MM.1S (cell line): ENCODE results near the gene MADD.

Source experiments
- EZH2 ChIP-seq: fragments of 300-600 bp; sonication (generic); optimal IDR thresholded peaks from 2 replicates; pipeline ENCODE3; 2017; ENCODE audit warnings: low read depth, mild to moderate bottlenecking, antibody characterized with exemption, low read length, mixed read lengths
- EZH2phosphoT487 ChIP-seq: fragments of 300-600 bp; sonication (generic); IDR thresholded peaks from 2 replicates; pipeline ENCODE4 v1.6.1; 2018; ENCODE audit warnings: antibody characterized with exemption, low read length
- TF ChIP-seq, protein P1 (sequence below): fragments of 300-600 bp; sonication (generic); IDR thresholded peaks from 2 replicates; pipeline ENCODE4 v1.5.1; 2016; ENCODE audit warnings: antibody characterized with exemption, low read length, mixed read lengths

DNA sequence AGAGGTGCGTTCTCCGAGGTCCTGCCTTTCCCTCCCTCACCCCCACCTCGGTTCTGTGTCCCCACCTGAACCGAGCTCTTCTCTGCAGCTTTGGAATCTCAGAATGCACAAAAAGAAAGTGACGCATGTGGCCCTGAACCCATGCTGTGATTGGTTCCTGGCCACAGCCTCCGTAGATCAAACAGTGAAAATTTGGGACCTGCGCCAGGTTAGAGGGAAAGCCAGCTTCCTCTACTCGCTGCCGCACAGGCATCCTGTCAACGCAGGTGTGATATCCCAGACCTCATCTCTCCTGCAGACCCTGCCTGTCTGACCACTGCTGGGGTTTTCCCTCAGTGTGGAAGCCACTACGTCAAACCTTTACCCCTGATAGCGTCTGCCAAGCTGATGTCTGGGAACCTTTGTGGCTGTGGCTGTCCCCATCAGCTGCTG is 35.2 kb upstream of the MADD start:
- TF ChIP-seq, protein P1, sequence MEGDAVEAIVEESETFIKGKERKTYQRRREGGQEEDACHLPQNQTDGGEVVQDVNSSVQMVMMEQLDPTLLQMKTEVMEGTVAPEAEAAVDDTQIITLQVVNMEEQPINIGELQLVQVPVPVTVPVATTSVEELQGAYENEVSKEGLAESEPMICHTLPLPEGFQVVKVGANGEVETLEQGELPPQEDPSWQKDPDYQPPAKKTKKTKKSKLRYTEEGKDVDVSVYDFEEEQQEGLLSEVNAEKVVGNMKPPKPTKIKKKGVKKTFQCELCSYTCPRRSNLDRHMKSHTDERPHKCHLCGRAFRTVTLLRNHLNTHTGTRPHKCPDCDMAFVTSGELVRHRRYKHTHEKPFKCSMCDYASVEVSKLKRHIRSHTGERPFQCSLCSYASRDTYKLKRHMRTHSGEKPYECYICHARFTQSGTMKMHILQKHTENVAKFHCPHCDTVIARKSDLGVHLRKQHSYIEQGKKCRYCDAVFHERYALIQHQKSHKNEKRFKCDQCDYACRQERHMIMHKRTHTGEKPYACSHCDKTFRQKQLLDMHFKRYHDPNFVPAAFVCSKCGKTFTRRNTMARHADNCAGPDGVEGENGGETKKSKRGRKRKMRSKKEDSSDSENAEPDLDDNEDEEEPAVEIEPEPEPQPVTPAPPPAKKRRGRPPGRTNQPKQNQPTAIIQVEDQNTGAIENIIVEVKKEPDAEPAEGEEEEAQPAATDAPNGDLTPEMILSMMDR = no peak
- TF ChIP-seq EZH2 (no peak), EZH2phosphoT487 (no peak)
